Measurements from ENCODE around the gene CIITA.

- no peak for TF ChIP-seq CTCF (IDR thresholded peaks at IDR 0.05; ENCODE audit: low read depth, low read length, poor library complexity, severe bottlenecking)
- no peak for TF ChIP-seq EZH2phosphoT487 (IDR thresholded peaks at IDR 0.05; ENCODE audit: borderline replicate concordance, low read length)
These were observed 41.6 kb upstream of the CIITA start for GRCh38 chr16:10835281-10835931.

All from DOHH2 (cell line).